ENCODE results near the gene ROBO2. TPM values are rescaled to one million over a fixed set of nuclear protein-coding genes. Genes with fewer than 3 reads are reported as not detected.

Gene ROBO2
- total and polyA plus RNA-seq, 7 donors = 0.23 to 2.9 (median 0.38) TPM; not detected in 1

GRCh38 chr3:77038468-77038929 is 1.4 kb upstream of the ROBO2 start:
- Histone ChIP-seq H3K9me3 (no peaks in the 10 kb centered on the region), H3K36me3 (no peaks in the 10 kb centered on the region), H3K27ac (no peak overlapping the region), H3K4me1 (peaks cover 0 to 21% (median 20%) of the 10 kb centered on the region in 4 donors), H3K27me3 (peaks cover 0 to 26% (median 7%) of the 10 kb centered on the region in 3 donors), H3K4me3 (peak overlapping the region; percentile 38 to 61 (median 53))
- TF ChIP-seq CTCF (IDR thresholded peaks at IDR 0.05) = peak; percentile 49 to 66 (median 55)
- TF ChIP-seq EP300 (IDR thresholded peaks at IDR 0.05) = no peak
- TF ChIP-seq POLR2AphosphoS5 (IDR thresholded peaks at IDR 0.05) = peak in 1 of 4 donors; percentile 34
- TF ChIP-seq POLR2A (IDR thresholded peaks at IDR 0.05) = no peak
- intact Hi-C loops (cut with DNase I) = loop anchor here (1.0 kb wide), 1 partner anchor 217 kb away; no protein-coding TSS in a partner anchor
- peak; percentile 87 for DNase-seq
- 1 to 2% methylated on average over 21 of the region's 21 CpGs for WGBS, 2 donors

GRCh38 chr3:77038930-77039605 is 831 bp upstream of the ROBO2 start:
- Histone ChIP-seq H3K9me3 (no peaks in the 10 kb centered on the region), H3K4me3 (peak overlapping the region; percentile 38 to 61 (median 53)), H3K4me1 (peaks cover 0 to 21% (median 20%) of the 10 kb centered on the region in 4 donors), H3K36me3 (no peaks in the 10 kb centered on the region), H3K27me3 (peaks cover 0 to 26% (median 7%) of the 10 kb centered on the region in 3 donors), H3K27ac (peak overlapping the region in 2 of 4 donors; percentile 22 to 31)
- TF ChIP-seq POLR2AphosphoS5 (IDR thresholded peaks at IDR 0.05) (no peak), EP300 (IDR thresholded peaks at IDR 0.05) (no peak), CTCF (IDR thresholded peaks at IDR 0.05) (no peak), POLR2A (IDR thresholded peaks at IDR 0.05) (no peak)
- 4 to 5% methylated on average over 33 of the region's 33 CpGs for WGBS, 2 donors
- intact Hi-C loops (cut with DNase I) = loop anchor here (1.0 kb wide), 1 partner anchor 216 kb away; no protein-coding TSS in a partner anchor
- no peak for DNase-seq

GRCh38 chr3:77040216-77040615 is 317 bp downstream of the ROBO2 start:
- Histone ChIP-seq H3K9me3 (no peaks in the 10 kb centered on the region), H3K4me3 (peak overlapping the region; percentile 38 to 61 (median 53)), H3K36me3 (no peaks in the 10 kb centered on the region), H3K27me3 (peaks cover 0 to 26% (median 7%) of the 10 kb centered on the region in 3 donors), H3K4me1 (peaks cover 0 to 21% (median 20%) of the 10 kb centered on the region in 4 donors), H3K27ac (peak overlapping the region in 2 of 4 donors; percentile 22 to 31)
- TF ChIP-seq POLR2A (IDR thresholded peaks at IDR 0.05) (no peak), CTCF (IDR thresholded peaks at IDR 0.05) (no peak), POLR2AphosphoS5 (IDR thresholded peaks at IDR 0.05) (no peak), EP300 (IDR thresholded peaks at IDR 0.05) (no peak)
- 8 to 12% methylated on average over 11 of the region's 11 CpGs for whole genome bisulfite sequencing, 2 donors
- intact Hi-C loops (cut with DNase I) = no loop called here
- no peak for DNase-seq

- TF ChIP-seq POLR2A (IDR thresholded peaks at IDR 0.05) (no peak), CTCF (IDR thresholded peaks at IDR 0.05) (no peak), POLR2AphosphoS5 (IDR thresholded peaks at IDR 0.05) (no peak), EP300 (IDR thresholded peaks at IDR 0.05) (no peak)
- intact Hi-C loops (cut with DNase I) = no loop called here
Observed at GRCh38 chr3:77040926-77041722, 1.2 kb downstream of the ROBO2 start.

More at GRCh38 chr3:77040926-77041722, 1.2 kb downstream of the ROBO2 start:
- H3K9me3 ChIP-seq = no peaks in the 10 kb centered on the region
- 52 to 54% methylated on average over 9 of the region's 9 CpGs for WGBS, 2 donors
- H3K4me1 ChIP-seq = peaks cover 0 to 21% (median 20%) of the 10 kb centered on the region in 4 donors
- no peaks in the 10 kb centered on the region for H3K36me3 ChIP-seq
- H3K4me3 ChIP-seq = no peak overlapping the region
- no peak overlapping the region for H3K27ac ChIP-seq
- H3K27me3 ChIP-seq = peaks cover 0 to 26% (median 7%) of the 10 kb centered on the region in 3 donors
- DNase-seq = no peak
